T-helper 17 cell (primary cell): ENCODE results near the gene FGFR2. TPM values are rescaled to one million over a fixed set of nuclear protein-coding genes. Genes with fewer than 3 reads are reported as not detected.

Experiments used
- ATAC-seq: fragments of 150-1000 bp; cut with Tn5 transposase; 2 replicates; pipeline ENCODE4 v1.10.0; 2021; ENCODE audit warnings: mild to moderate bottlenecking, moderate library complexity
- DNase-seq, 3 donors: peaks; one replicate each; pipeline versions ENCODE4 v3.0.0 to v3.0.0-alpha.2; 2020 to 2021
- H3K9me3 ChIP-seq: one replicate; pipeline ENCODE4 v1.7.0; 2013; ENCODE audit warnings: low read length, mild to moderate bottlenecking; ENCODE audit not compliant: control insufficient read depth, poor library complexity, severe bottlenecking
- H3K27ac Mint-ChIP-seq: one replicate; pipeline ENCODE4 v1.8.0; 2022; ENCODE audit warnings: mild to moderate bottlenecking, moderate library complexity, mixed read lengths
- H3K27me3 Mint-ChIP-seq: one replicate; pipeline ENCODE4 v1.8.0; 2022; ENCODE audit warnings: mixed read lengths
- H3K36me3 Mint-ChIP-seq: one replicate; pipeline ENCODE4 v1.8.0; 2022; ENCODE audit warnings: low read depth, mixed read lengths
- H3K4me1 Mint-ChIP-seq: one replicate; pipeline ENCODE4 v1.8.0; 2022; ENCODE audit warnings: mild to moderate bottlenecking, mixed read lengths
- H3K4me3 Mint-ChIP-seq: one replicate; pipeline ENCODE4 v1.8.0; 2022; ENCODE audit warnings: mild to moderate bottlenecking, moderate library complexity, mixed read lengths
- total RNA-seq, 4 donors: library from RNA in 2 of 4; stranded (reverse) in 2 of 4; gene quantifications; one replicate each; pipeline ENCODE4 v1.2.3 and lab custom pipeline; 2022 to 2026

The FGFR2 gene
- total RNA-seq, 2 donors from 2014 or later: 0.31 to 0.82 TPM

DNA sequence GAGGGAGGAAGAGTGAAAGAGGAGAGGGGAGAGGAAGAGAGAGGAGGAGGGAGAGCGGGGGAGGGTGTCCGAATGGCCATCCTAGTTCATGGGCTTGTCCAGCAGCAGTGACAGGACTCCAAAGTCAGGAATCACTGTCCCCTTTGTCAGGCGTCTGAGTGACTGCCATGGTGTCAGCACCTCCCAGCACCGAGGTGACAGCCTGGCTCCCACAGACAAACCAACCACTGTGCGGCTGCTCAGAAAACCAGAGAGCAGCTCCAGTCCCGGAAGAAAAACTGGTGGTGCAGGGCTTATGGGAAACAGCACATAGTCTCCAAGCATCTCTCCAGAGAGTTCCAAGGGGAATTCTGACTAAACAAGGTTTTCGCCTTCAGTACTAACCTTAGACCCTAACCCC is 18.9 kb upstream of the FGFR2 start:
- H3K9me3 ChIP-seq: no peaks in the 10 kb centered on the region
- no peaks in the 10 kb centered on the region for H3K4me1 Mint-ChIP-seq
- no peaks in the 10 kb centered on the region for H3K36me3 Mint-ChIP-seq
- ATAC-seq (no peak), DNase-seq (no peak)
- H3K27me3 Mint-ChIP-seq: peaks cover 15% of the 10 kb centered on the region
- no peak overlapping the region for H3K4me3 Mint-ChIP-seq
- H3K27ac Mint-ChIP-seq: no peak overlapping the region

DNA sequence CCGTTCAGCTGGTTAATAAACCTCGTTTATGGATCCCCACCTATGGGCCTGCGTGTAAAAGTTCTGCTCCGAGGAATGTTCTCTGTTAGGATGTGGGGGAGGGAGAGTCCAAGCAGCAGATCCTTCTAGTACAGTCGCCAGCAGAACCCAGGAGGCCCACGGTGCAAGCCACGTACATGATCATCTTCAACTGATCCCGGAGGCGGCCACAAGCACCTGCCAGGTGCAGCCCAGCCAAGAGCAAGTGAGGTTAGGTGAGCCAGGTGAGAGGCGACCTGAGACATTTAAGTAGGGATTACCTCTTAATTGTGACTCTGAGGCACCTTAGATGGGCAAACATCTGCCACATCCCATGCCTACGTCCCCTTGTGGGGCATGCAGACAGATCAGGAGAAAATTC is 18.0 kb upstream of the FGFR2 start:
- H3K27me3 Mint-ChIP-seq: peaks cover 15% of the 10 kb centered on the region
- no peak for ATAC-seq
- no peak overlapping the region for H3K4me3 Mint-ChIP-seq
- no peaks in the 10 kb centered on the region for H3K9me3 ChIP-seq
- DNase-seq: no peak
- no peaks in the 10 kb centered on the region for H3K36me3 Mint-ChIP-seq
- no peak overlapping the region for H3K27ac Mint-ChIP-seq
- H3K4me1 Mint-ChIP-seq: no peaks in the 10 kb centered on the region

DNA sequence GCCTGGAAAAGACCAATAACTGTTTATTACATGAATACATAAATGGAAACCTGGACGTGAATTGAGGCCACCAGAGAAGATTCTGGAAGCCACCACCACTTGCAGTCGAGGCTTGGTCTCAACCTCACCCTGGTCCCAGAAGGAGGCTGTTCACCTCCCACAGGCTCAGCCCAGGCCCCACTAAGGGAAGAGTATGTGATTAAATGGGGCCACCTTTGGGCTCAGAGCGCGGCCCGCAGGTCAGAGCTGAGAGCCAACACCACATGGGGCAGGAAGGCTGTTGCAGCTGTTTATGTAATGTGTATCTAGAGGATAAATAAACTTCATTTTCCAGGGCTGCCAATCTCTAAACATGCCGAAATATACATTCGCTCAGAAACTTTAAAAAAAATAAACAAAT is 17.6 kb upstream of the FGFR2 start:
- ATAC-seq: no peak
- DNase-seq: no peak
- Mint-ChIP-seq H3K27me3 (peaks cover 15% of the 10 kb centered on the region), H3K4me3 (no peak overlapping the region), H3K36me3 (no peaks in the 10 kb centered on the region), H3K4me1 (no peaks in the 10 kb centered on the region), H3K27ac (no peak overlapping the region)
- no peaks in the 10 kb centered on the region for H3K9me3 ChIP-seq

DNA sequence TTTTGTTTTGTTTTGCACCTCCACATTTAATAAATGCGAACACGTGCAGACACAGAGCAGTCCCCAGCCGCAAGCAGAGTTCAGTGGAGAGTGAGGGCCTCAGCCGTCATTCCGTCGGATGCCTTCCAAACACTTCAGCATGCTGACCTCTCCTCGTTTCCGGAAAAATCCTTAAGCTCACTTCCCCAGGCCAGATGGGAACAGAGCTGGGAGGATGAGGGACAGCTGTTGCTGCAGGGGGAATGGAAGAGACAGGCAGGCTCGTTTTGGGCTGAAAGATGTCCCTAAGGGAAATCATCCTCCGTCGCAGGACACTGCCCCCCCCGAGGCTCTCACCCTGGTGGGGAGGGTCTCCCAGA is 17.2 kb upstream of the FGFR2 start:
- ATAC-seq (no peak), DNase-seq (no peak)
- no peaks in the 10 kb centered on the region for H3K9me3 ChIP-seq
- Mint-ChIP-seq H3K27me3 (peaks cover 15% of the 10 kb centered on the region), H3K4me1 (no peaks in the 10 kb centered on the region), H3K4me3 (no peak overlapping the region), H3K27ac (no peak overlapping the region), H3K36me3 (no peaks in the 10 kb centered on the region)

DNA sequence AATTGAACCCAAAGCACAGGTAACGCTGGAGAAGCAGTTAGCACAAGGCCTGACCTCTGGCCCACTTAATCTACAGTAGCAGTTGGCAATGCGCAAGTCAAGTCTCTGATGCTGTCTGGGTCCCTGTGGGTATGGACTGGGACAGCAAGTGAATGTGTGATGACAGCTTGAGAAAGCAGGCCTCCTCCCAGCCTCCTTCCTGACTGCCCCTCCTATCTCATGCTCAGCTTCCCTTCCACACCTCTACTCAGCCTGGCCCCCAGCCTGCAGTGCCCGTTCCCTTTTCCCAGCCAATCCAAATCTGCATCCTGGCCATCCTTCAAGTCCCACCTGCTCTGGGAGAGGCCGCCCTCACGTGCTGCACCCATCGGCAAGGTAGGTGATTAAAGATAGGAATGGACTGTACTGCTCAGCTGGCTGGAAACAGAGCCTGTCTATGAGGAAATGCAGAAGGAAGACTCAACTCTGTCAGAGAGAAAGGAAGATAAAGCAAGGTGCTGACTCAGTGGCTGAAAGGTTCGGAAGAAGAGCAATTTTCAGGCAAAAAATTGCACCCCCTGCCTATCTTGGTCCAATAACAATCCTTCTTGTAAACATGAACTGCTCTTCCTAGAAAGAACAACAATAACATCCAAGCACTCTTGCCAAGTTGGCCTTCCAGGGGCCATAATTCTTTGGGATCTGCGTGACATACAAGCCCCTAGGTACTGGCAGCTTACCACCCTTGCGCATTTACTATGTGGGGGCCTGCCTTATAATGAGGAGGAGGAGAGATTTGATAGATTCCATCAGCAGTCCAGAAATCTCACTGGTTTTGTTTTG is 16.6 kb upstream of the FGFR2 start:
- no peaks in the 10 kb centered on the region for H3K36me3 Mint-ChIP-seq
- no peak for ATAC-seq
- peaks cover 20% of the 10 kb centered on the region for H3K27me3 Mint-ChIP-seq
- no peak for DNase-seq
- no peaks in the 10 kb centered on the region for H3K9me3 ChIP-seq
- no peak overlapping the region for H3K27ac Mint-ChIP-seq
- no peaks in the 10 kb centered on the region for H3K4me1 Mint-ChIP-seq
- no peak overlapping the region for H3K4me3 Mint-ChIP-seq

DNA sequence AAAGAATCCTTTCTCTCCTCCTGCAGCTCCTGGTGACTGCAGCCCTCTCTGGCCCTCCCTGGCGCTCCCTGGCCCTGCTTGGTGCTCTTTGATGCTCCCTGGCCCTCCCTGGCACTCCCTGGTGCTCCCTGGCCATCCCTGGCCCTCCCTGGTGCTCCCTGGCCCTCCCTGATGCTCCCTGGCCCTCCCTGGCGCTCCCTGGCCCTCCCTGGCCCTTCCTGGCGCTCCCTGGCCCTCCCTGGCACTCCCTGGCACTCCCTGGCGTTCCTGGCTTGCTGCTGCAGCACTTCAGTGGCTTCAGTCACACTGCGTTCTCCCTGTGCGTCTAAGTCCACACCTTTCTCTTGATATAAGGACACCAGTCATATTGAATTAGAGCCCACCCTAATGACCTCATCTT is 15.2 kb upstream of the FGFR2 start:
- no peak for ATAC-seq
- Mint-ChIP-seq H3K4me1 (no peaks in the 10 kb centered on the region), H3K36me3 (no peaks in the 10 kb centered on the region), H3K27me3 (peaks cover 24% of the 10 kb centered on the region), H3K27ac (no peak overlapping the region), H3K4me3 (no peak overlapping the region)
- DNase-seq: no peak
- H3K9me3 ChIP-seq: no peaks in the 10 kb centered on the region

DNA sequence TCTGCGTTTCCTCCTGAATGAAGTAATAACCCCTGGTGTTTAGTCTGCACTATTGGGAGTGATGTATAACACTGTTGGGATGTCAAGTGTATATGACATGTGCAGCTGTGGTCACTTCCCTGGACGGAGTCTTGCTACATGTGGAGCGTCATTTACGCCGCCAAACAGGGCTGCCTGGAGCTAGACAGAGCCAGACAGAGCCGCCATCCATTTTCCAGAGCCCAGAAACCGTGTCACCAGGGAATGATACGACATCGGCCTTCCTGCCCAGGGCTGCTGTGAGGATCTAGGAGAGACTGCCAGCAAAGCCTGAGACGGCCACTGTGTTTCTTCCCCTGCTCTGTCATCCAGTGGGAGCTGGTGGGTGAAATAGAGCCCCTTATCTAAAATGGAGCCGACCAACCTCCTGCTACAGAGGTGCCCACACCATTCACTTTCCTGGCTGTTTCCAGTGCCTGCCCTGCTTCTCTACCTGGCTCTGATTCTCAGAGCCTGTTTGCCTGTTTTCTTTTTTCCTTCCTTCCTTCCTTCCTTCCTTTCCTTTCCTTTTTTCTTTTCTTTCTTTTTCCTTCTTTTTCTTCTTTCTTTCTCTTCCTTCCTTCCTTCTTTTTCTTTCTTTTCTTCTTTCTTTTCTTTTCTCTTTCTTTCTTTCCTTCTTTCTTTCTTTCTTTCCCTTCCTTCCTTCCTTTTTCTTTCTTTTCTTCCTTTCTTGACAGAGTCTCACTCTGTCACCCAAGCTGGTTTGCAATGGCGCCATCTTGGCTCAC is 13.3 kb upstream of the FGFR2 start:
- no peak for DNase-seq
- ATAC-seq: no peak
- Mint-ChIP-seq H3K27ac (no peak overlapping the region), H3K27me3 (peaks cover 36% of the 10 kb centered on the region), H3K4me3 (no peak overlapping the region), H3K36me3 (no peaks in the 10 kb centered on the region), H3K4me1 (no peaks in the 10 kb centered on the region)
- H3K9me3 ChIP-seq: no peaks in the 10 kb centered on the region

DNA sequence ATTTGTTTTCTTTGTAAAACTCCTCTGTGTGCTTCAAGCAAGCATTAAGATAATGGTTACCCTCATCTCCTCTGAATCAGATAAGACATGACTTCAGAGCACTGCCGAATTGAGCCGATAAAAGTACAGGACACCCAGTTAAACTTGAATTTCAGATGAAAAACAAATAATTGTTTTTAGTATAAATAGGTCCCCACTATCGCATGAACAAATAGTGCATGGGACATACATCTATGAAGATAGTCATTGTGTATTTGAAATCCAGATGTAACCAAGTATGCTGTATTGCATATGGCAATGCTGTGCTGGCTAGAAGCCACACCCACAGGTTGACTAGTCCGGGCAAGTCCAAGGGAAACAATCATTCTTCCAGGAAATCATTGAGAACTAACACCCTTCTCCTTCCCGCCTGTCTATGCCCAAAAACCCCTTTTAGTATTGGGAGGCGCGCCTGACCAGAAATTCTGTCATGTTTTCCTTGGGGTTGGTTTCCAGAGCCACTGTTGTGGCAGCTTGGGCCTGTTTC is 12.6 kb upstream of the FGFR2 start:
- DNase-seq: no peak
- Mint-ChIP-seq H3K4me1 (no peaks in the 10 kb centered on the region), H3K36me3 (no peaks in the 10 kb centered on the region), H3K4me3 (no peak overlapping the region), H3K27ac (no peak overlapping the region), H3K27me3 (peaks cover 41% of the 10 kb centered on the region)
- ATAC-seq: no peak
- no peaks in the 10 kb centered on the region for H3K9me3 ChIP-seq

DNA sequence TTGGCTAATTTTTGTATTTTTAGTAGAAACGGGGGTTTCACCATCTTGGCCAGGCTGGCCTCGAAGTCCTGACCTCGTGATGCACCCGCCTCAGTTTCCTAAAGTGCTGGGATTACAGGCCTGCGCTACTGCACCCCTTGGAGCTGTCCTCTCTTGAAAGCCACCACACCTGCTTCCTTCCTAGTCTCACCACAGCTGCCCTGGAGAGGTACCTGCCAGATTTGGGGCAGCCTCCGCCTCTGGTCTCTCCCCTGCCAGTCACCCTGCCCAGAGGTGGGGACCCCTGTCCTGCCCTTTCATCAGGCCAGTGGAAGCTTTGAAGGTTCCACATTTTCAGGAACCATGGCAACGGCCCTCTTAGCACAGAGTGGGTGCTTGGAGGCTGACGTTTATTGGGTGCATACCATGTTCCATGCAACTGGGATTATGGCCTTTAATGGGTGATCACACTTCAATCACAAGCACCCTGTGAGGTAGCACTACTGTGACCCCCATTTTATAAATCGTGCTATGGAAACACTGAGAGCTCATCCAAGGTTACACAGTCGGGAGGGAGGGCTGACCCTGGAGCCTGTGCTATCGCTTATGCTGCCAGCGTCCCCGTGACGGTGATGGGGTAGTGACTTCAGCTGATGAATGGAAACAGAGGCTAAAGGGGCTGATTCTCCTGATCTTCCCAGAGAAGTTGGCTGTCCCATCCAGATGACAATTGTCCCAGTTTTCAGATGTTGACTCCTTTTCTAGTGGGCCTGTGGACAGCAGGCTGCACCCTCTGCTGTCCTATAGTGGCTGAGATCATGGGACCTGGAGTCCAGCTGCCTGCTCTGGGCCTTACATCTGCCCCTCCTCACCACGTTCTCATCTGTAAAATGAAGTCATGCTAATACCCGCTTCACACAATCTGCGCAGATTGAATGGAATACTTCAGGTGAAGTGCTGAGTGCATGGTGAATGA is 11.5 kb upstream of the FGFR2 start:
- Mint-ChIP-seq H3K27me3 (peaks cover 37% of the 10 kb centered on the region), H3K4me3 (no peak overlapping the region), H3K36me3 (no peaks in the 10 kb centered on the region), H3K27ac (no peak overlapping the region), H3K4me1 (no peaks in the 10 kb centered on the region)
- H3K9me3 ChIP-seq: no peaks in the 10 kb centered on the region
- no peak for ATAC-seq
- no peak for DNase-seq

DNA sequence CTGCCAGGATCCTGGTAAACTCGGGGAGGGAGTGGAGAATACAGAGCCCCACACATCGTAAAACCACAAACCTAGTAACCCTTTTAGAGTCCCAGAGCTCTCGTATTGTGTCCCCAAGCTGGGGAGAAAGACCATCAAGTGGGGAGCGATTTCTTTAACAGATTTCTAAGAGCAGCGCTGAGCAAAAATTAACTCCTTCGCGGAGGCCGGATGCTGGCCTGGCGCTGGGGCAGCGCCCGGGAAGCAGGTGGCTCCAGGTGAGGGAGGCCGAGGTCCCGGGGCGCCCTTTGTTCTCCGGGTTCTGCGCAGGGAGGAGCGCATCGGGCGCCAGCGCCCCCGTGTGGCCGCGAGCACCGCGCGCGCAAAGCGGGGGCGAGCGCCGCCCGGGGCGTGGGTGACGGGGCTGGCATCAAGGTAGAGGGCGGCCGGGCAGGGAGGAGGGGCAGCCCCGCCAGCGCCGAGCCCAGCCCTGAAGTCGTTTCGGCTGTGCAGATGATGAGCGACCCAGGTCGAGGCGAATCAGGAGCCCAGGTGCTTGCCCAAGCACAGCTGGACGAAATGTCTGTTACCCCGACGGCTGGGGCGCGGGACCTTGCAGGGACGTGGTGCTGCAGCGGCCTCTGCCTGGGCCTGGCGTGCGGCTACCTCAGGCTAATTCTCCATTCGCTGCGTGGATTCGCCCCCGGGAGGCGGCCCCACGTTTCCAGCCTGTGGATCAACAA is 10.4 kb upstream of the FGFR2 start:
- H3K9me3 ChIP-seq: no peaks in the 10 kb centered on the region
- Mint-ChIP-seq H3K4me1 (no peaks in the 10 kb centered on the region), H3K4me3 (no peak overlapping the region), H3K27me3 (peaks cover 36% of the 10 kb centered on the region), H3K27ac (no peak overlapping the region), H3K36me3 (no peaks in the 10 kb centered on the region)
- ATAC-seq (no peak), DNase-seq (no peak)

DNA sequence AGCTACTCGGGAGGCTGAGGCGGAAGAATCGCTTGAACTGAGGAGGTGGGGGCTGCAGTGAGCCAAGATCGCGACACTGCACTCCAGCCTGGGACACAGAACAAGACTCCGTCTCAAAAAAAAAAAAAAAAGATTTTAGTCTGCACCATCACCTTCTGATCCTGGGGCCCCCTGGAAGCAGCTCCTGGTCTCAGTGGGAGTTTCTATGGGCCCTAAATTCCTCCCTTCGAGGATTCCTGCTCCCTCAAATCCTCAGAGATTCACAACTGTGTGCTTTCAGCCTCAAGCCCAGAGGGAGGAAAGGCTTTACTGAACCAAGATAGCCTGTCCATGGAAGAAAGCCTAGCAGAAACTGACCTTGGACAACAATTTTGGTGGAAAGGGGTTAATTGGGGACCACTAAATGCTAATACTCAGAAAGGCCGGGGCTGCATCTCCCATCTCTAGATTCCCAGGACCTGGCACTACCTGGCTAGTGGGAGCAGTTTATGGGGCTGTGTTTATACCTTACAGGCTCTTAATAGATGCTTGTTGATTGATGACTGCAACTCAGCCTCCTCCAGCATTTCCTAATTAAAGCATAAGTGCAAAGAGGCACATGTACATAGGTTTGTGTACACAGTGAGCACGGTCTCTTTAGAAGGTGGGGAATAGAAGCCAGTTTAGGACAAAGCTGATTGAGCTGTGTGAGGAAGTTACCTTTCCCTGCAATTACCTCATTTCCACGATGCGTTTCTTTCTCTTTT is 9.2 kb upstream of the FGFR2 start:
- H3K9me3 ChIP-seq: no peaks in the 10 kb centered on the region
- H3K4me3 Mint-ChIP-seq: no peak overlapping the region
- H3K27ac Mint-ChIP-seq: no peak overlapping the region
- peaks cover 36% of the 10 kb centered on the region for H3K27me3 Mint-ChIP-seq
- ATAC-seq (no peak), DNase-seq (no peak)
- H3K4me1 Mint-ChIP-seq: no peaks in the 10 kb centered on the region
- no peaks in the 10 kb centered on the region for H3K36me3 Mint-ChIP-seq

DNA sequence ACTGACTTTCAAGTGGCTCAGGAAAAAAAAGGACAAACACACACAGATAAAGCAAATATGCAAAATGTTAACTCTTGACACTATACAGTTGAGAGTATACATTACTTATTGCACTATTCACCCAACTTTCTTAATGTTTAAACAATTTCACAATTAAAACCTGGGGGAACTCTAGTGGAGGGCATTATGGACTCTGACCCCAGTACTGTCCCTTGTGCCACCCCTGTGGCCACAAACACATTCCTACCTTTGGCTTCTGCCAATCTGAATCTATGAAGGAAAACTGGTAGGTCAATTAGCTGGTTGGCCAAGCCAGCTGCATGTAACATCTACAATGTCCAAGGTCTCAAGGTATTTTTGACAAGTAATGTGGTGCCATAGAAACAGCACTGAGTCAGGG is 7.5 kb upstream of the FGFR2 start:
- no peak for DNase-seq
- H3K27me3 Mint-ChIP-seq: peaks cover 47% of the 10 kb centered on the region

More for the DNA sequence above, 7.5 kb upstream of the FGFR2 start:
- no peak for ATAC-seq
- no peak overlapping the region for H3K27ac Mint-ChIP-seq
- H3K4me3 Mint-ChIP-seq: no peak overlapping the region
- H3K9me3 ChIP-seq: no peaks in the 10 kb centered on the region
- H3K36me3 Mint-ChIP-seq: no peaks in the 10 kb centered on the region
- H3K4me1 Mint-ChIP-seq: no peaks in the 10 kb centered on the region
